Heart right ventricle (tissue), 16 donors: ENCODE results near the gene CUTA. TPM values are rescaled to one million over a fixed set of nuclear protein-coding genes. Genes with fewer than 3 reads are reported as not detected.
"Not testable (repeated sequence)": the region's sequence is repeated elsewhere in the genome, so short reads cannot be mapped to it uniquely, and the experiment has no call there.

Source experiments
- ATAC-seq, 8 donors: fragments of 200-7000 bp; cut with Tn5 transposase; one replicate each; pipeline ENCODE4 v1.9.1; 2020; ENCODE audit warnings: mild to moderate bottlenecking in 8 of 8, moderate library complexity in 8 of 8, moderate number of reproducible peaks in 1 of 8
- DNase-seq, 2 donors: peaks; one replicate each; pipeline ENCODE4 v3.0.0-alpha.2; 2020
- H3K27ac ChIP-seq, 10 donors: fragments of 200-600 bp; sonication (generic) in 2 of 10; one replicate each; pipeline versions ENCODE4 v1.5.0 to v1.8.0; 2020 to 2022; ENCODE audit warnings: mild to moderate bottlenecking in 3 of 10
- H3K27me3 ChIP-seq, 7 donors: fragments of 200-600 bp; one replicate each; pipeline ENCODE4 v1.8.0; 2021 to 2022; ENCODE audit warnings: mild to moderate bottlenecking in 2 of 7
- H3K36me3 ChIP-seq, 9 donors: fragments of 200-600 bp; sonication (generic) in 1 of 9; one replicate each; pipeline versions ENCODE4 v1.5.0 to v1.8.0; 2020 to 2022; ENCODE audit warnings: mild to moderate bottlenecking in 2 of 9
- H3K4me1 ChIP-seq, 9 donors: fragments of 200-600 bp; sonication (generic) in 1 of 9; one replicate each; pipeline versions ENCODE4 v1.5.0 to v1.8.0; 2020 to 2022; ENCODE audit warnings: mild to moderate bottlenecking in 4 of 9
- H3K4me3 ChIP-seq, 10 donors: fragments of 200-600 bp; sonication (generic) in 2 of 10; one replicate each; pipeline versions ENCODE4 v1.5.0 to v1.8.0; 2020 to 2022; ENCODE audit warnings: mild to moderate bottlenecking in 7 of 10, moderate library complexity in 2 of 10
- H3K9me3 ChIP-seq, 11 donors: fragments of 200-600 bp in 10 of 11; sonication (generic) in 2 of 11; one replicate each; pipeline versions ENCODE4 v1.5.0 to v1.8.0; 2013 to 2022; ENCODE audit warnings: mild to moderate bottlenecking in 2 of 11, control low read depth in 1 of 11, moderate library complexity in 1 of 11
- CTCF ChIP-seq, 9 donors: fragments of 200-600 bp; sonication (generic) in 2 of 9; IDR thresholded peaks; one replicate each; pipeline versions ENCODE4 v1.5.0 to v1.8.0; 2021 to 2022; ENCODE audit warnings: antibody characterized with exemption in 9 of 9, mild to moderate bottlenecking in 5 of 9, moderate library complexity in 1 of 9
- WGBS, 2 donors: extraction: QIAGEN DNeasy Blood & Tissue Kit; methylation state at CpG; one replicate each; pipeline ENCODE4 v1.1.7; 2013; ENCODE audit warnings: inconsistent platforms in 1 of 2; 5-methylcytosine and 5-hydroxymethylcytosine counted together
- intact Hi-C, 10 donors: fragments of 100-400 bp; cut with DNase I; formaldehyde crosslinking; loops; one replicate each; pipeline versions ENCODE4 v1.11.1 to v1.14.2; 2022
- polyA plus RNA-seq, 2 donors: library from polyadenylated mRNA; stranded (reverse); fragments of 200-250 nt; gene quantifications; one replicate each; pipeline ENCODE4 v1.2.3, GENCODE V29; 2013
- total RNA-seq, 10 donors: library from RNA; stranded (reverse); fragmentation: NEBNext Ultra II Directional in 3 of 10; extraction: Animal tissue kit (Norgen Biotek cat#: 25700) in 3 of 10; gene quantifications; one replicate each; pipeline versions ENCODE4 v1.2.1 to v1.2.4, GENCODE V29; 2021 to 2023
- donor health status: Arrhythmogenic right ventricular cardiomyopathy.
- donor health status: ischemic (EF 13 %, LVEDD 7.1; RV severe dilation, severe dysfunction).
- donor health status: healthy with polysubstance abuse.
- donor health status: DM: no; HTN: yes; CAD: no.
- donor health status: DM: no; HTN: no; CAD: no.
- donor health status: ischemic (EF 25% LVEDD 6.9; RV normal size, moderate dysfunction).
- donor health status: ischemic (EF 25% LVEDD 5.7; RV mildly dilated, moderate dysfunction).
- donor health status: healthy.
- donor health status: DM: yes; HTN: yes; CAD: no.
- donor health status: Ischemic cardiomyopathy.
- donor health status: ischemic (EF 35%, LVEDD 5.7; RV mildly dilated, moderate dysfunction).
- donor health status: nonischemic (EF 11% LVEDD 7.7; RV severe dilation, severe dysfunction).
- donor health status: DM: yes; HTN: yes; CAD: no.
- donor health status: PGD.
- donor health status: ischemic (EF 29% LVEDD 5.4; RV normal size, mild dysfunction).
- donor health status: nonischemic (EF 23%, LVEDD 6.1; RV moderate dilation, normal function).

Gene CUTA
- total and polyA plus RNA-seq, 12 donors: 94.7 to 161 (median 114) TPM

GRCh38 chr6:33407132-33407718 is 10.7 kb downstream of the CUTA start:
- intact Hi-C loops: no loop called here
- peak in 6 of 9 donors; percentile 13 to 46 (median 34) for TF ChIP-seq CTCF (IDR thresholded peaks at IDR 0.05)
- no peak for ATAC-seq
- H3K27ac ChIP-seq: no peak overlapping the region
- peaks cover 2 to 12% (median 9%) of the 10 kb centered on the region in 9 donors for H3K4me1 ChIP-seq
- DNase-seq: no peak
- no peaks in the 10 kb centered on the region for H3K9me3 ChIP-seq
- H3K36me3 ChIP-seq: peaks cover 0 to 29% (median 0%) of the 10 kb centered on the region in 9 donors
- H3K4me3 ChIP-seq: no peak overlapping the region
- H3K27me3 ChIP-seq: no peaks in the 10 kb centered on the region
- 75 to 76% methylated on average over 5 of the region's 5 CpGs for WGBS, 2 donors

- Histone ChIP-seq H3K4me1 (peaks cover 0 to 4% (median 0%) of the 10 kb centered on the region in 9 donors), H3K4me3 (no peak overlapping the region), H3K27ac (no peak overlapping the region), H3K27me3 (no peaks in the 10 kb centered on the region), H3K9me3 (no peaks in the 10 kb centered on the region), H3K36me3 (peaks cover 0 to 28% (median 0%) of the 10 kb centered on the region in 9 donors)
- no peak for TF ChIP-seq CTCF (IDR thresholded peaks at IDR 0.05)
- WGBS, 2 donors: 96 to 99% methylated on average over 17 of the region's 17 CpGs
- intact Hi-C loops: no loop called here
- no peak for DNase-seq
- no peak for ATAC-seq
Measured at GRCh38 chr6:33406126-33406525, 11.8 kb downstream of the CUTA start.

DNA sequence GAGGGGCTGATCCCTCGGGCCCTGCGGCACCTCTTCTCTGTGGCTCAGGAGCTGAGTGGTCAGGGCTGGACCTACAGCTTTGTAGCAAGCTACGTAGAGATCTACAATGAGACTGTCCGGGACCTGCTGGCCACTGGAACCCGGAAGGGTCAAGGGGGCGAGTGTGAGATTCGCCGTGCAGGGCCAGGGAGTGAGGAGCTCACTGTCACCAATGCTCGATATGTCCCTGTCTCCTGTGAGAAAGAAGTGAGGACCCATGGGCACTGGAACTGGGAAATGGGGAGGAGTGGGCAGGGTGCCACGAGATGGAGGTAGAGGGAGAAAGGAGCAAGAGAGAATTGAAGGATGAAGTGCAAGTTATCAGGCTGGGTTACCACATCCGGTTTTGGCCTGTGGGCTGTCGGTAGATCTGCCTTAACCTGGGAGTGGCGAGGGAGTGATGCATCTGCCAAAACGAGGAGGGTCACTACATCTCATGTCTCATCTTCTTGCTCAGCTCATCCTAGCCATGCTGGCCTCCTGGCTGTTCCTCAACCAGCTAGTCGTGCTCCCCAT is 12.4 kb downstream of the CUTA start:
- TF ChIP-seq CTCF (IDR thresholded peaks at IDR 0.05): no peak
- DNase-seq (no peak), ATAC-seq (no peak)
- intact Hi-C loops: no loop called here
- peaks cover 0 to 28% (median 0%) of the 10 kb centered on the region in 9 donors for H3K36me3 ChIP-seq
- H3K4me3 ChIP-seq: no peak overlapping the region
- no peak overlapping the region for H3K27ac ChIP-seq
- 94 to 97% methylated on average over 15 of the region's 15 CpGs for WGBS, 2 donors
- no peaks in the 10 kb centered on the region for H3K9me3 ChIP-seq
- peaks cover 0 to 4% (median 0%) of the 10 kb centered on the region in 9 donors for H3K4me1 ChIP-seq
- no peaks in the 10 kb centered on the region for H3K27me3 ChIP-seq

GRCh38 chr6:33404884-33405283 is 13.0 kb downstream of the CUTA start:
- Histone ChIP-seq H3K4me1 (peaks cover 0 to 3% (median 0%) of the 10 kb centered on the region in 9 donors), H3K4me3 (no peak overlapping the region), H3K36me3 (peaks cover 0 to 28% (median 0%) of the 10 kb centered on the region in 9 donors), H3K9me3 (no peaks in the 10 kb centered on the region), H3K27me3 (no peaks in the 10 kb centered on the region), H3K27ac (no peak overlapping the region)
- ATAC-seq (no peak), DNase-seq (no peak)
- TF ChIP-seq CTCF (IDR thresholded peaks at IDR 0.05): no peak
- intact Hi-C loops: no loop called here
- WGBS, 2 donors: 94 to 95% methylated on average over 17 of the region's 17 CpGs

GRCh38 chr6:33399881-33400280 is 18.0 kb downstream of the CUTA start:
- not testable (repeated sequence) for ATAC-seq, H3K27ac ChIP-seq, DNase-seq, H3K4me1 ChIP-seq, H3K27me3 ChIP-seq, H3K4me3 ChIP-seq, H3K9me3 ChIP-seq
- H3K36me3 ChIP-seq: peaks cover 0 to 34% (median 0%) of the 10 kb centered on the region in 9 donors
- intact Hi-C loops: loop anchor here in 1 of 10 donors (10.0 kb wide), 1 partner anchor 175 kb away; no protein-coding TSS in a partner anchor
- WGBS, 2 donors: 93 to 96% methylated on average over 6 of the region's 6 CpGs

- H3K27ac ChIP-seq, ATAC-seq, H3K9me3 ChIP-seq, H3K4me3 ChIP-seq, H3K27me3 ChIP-seq, DNase-seq: not testable (repeated sequence)
- peaks cover 0 to 23% (median 0%) of the 10 kb centered on the region in 9 donors for H3K36me3 ChIP-seq
- 96 to 97% methylated on average over 3 of the region's 3 CpGs for WGBS, 2 donors
- peaks cover 0 to 15% (median 0%) of the 10 kb centered on the region in 9 donors for H3K4me1 ChIP-seq
- intact Hi-C loops: loop anchor here in 1 of 10 donors (10.0 kb wide), 1 partner anchor 176 kb away; no protein-coding TSS in a partner anchor
Measured at GRCh38 chr6:33398601-33399000, 19.3 kb downstream of the CUTA start.
